NCI-H1105 (cell line): Measurements from ENCODE around the gene SLC6A4.
"Not testable (repeated sequence)": the region's sequence is repeated elsewhere in the genome, so short reads cannot be mapped to it uniquely, and the experiment has no call there.

ENCODE experiments used
- DNase-seq: peaks from one replicate; lab custom pipeline; 2025; lab: John Stamatoyannopoulos, UW

SLC6A4 gene

DNA sequence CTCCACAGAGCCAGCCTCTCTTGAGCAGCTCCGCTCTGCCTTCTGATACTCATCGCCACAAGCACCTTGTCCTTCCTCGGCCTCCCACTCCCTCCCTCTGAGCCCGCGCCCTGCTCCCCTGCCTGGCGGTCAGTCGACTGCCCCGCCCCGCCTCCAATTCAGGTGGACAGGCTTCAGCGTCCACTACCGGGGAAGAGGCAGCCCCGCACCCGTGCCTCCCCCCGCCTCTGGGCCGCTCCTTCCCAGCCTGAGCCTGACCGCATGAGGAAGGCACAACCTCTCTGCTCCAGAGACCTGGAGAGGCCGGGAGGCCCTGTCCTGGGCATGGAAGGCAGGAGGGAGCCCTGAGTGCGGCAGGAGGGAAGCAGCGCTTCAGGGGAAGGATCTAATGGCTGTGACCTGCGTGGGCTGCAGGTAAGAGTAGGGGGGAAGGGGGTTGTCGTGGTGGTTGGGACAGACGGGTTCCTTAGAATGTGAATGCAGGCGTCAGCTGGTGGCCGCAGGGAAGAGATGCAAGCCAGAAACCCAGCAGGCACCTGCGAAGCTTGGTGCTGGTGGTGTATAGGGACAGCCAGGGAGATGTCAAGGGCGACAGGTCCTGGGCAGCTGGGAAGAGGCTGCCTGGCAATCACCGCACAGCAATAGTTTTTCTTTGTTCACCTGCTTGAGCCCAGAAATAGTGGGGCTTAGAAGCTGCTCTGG is 3.0 kb upstream of the SLC6A4 start:
- DNase-seq: no peak

DNA sequence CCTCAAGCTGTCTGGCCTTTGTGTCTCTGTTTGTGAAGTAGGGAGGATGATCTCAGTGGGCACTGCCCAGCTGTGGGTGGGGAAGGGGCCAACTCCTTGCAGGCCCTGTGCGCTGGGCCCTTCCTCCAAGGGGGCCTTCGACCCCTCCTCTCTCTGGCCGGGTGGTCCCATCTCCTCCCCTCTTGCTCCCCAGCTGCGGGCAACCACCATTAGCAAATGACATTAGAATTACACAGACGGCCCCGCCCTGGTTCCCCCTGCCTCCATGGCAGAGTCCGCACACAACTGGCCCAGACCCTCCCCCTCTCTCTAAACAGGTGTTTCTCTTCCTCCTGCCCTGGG is 2.5 kb upstream of the SLC6A4 start:
- no peak for DNase-seq

DNA sequence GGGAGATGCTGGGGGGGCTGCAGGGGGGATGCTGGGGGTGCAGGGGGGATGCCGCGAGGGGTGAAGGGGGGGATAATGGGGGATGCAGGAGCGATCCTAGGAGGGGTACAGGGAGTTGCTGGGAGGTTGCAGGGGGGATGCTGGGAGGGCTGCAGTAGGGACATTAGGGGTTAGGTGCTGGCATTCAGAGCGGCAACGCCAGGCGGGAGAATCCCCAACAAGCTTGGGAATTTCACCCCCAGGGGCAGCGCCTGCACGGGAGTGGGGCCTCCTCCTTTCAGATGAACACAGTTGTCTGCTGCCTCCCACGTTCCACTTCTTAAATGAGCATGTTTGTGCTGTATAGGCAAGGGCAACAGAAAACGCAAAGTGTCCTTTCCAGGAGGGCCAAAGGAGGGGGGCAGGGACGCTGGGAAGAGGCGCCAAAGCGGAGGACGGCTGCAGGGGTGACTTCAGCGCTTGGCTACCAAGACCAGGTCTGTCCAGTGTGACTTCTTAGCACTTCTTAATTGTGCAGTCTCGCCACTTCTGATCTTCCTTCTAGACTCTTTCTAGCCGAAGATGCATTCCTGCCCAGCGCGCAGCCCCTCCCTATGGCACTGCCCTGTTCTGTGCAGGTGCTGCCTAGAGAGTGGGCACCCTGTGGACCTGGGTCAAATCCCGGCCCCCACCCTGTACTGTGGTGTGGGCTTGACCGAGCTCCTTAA is 2.0 kb upstream of the SLC6A4 start:
- DNase-seq: no peak

DNA sequence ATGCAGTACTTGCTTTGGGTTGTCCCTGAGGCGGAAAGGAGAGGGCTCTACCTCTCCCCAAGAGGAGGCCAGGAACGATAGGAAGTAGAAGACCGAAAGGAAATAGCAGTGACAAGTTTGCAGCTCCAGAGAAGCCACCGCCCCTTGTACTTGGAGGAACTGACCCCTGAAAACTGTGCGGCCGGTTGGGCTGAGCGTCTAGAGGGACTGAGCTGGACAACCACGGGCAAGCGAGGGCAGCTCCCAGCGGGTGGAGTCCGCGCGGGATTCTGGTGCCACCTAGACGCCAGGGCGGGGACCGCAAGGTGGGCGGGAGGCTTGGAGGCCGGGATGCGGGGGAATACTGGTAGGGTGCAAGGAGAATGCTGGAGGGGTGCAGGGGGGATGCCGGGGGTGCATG is 1.3 kb upstream of the SLC6A4 start:
- no peak for DNase-seq

DNA sequence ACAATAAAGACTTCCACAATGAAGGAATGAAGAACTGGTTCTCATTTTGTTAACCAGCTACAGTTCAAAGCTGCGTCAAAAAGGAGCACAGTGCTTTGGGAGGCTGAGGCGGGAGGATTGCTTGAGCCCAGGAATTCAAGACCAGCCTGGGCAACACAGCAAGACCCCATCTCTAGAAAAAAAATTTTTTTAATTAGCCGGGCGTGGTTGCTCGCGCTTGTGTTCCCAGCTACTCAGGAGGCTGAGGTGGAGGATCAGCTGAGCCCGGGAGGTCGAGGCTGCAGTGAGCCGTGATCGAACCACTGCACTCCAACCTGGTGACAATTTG is 764 bp upstream of the SLC6A4 start:
- DNase-seq: no peak

- no peak for DNase-seq
Observed at GRCh38 chr17:30234964-30235363, 533 bp downstream of the SLC6A4 start.

DNA sequence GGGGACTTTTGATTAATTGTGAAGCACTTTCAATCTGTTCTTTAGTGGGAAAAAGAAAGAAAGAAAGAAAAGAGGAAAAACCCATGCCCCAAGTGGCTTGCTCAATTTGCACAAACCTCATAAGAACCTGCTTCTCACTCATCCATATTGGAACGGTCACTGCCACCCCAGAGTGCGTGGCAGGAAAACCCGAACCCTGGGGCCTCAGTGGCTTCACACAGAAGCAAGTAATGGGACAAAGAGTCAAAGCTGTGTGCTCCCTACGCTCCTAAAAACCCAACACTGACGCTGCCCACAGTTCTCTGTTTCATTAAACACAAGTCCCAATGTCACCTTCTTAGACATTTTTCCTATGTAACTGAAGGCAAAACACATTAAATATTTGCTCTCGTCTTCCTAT is 1.2 kb downstream of the SLC6A4 start:
- no peak for DNase-seq

GRCh38 chr17:30232824-30233427 is 2.6 kb downstream of the SLC6A4 start:
- DNase-seq: no peak

GRCh38 chr17:30232015-30232823 is 3.3 kb downstream of the SLC6A4 start:
- no peak for DNase-seq

DNA sequence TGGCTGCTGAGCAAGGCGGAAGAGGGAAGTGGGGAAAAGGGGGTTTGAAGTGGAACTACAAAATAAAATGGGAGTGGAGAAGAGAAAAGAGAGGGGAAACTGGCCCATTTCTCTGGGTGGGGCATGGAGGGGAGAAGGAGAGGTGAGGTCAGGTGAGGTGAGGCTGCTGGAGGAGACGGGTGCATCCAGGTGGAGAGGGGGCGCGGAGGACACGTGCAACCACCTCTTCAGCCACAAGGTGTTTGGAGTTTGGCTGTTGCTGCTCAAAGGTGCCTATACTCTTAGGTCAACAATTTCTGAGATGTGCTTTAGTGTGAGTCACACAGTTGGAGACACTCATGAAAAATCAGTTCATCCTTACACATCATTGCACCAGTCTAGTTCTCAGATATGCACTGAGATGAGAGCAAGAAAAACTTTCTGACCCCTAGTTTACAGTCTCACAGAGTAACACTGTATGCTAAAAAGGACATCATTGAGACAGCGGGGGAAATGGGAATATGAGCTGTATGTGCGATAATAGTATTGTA is 4.8 kb downstream of the SLC6A4 start:
- DNase-seq: no peak

GRCh38 chr17:30230009-30230408 is 5.5 kb downstream of the SLC6A4 start:
- DNase-seq: not testable (repeated sequence)

- no peak for DNase-seq
Observed at GRCh38 chr17:30229012-30229411, 6.5 kb downstream of the SLC6A4 start.

DNA sequence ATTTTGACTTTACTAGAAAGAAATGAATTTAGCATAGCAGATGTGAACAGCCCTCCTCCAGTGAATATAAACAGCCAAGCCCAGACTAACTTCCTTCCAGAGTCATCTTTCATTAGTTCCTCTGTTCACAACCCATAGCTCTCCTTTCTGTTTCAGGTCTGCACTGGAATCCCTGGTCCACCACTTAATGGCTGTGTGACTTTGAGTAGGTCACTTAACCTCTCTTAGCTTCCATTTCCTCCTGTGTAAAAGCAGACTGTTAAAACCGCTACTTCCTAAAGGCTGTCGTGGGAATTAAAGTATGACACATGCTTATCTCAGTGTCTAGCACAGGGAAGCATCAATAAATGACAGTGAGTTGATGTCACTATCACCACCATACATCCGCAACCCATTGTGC is 7.5 kb downstream of the SLC6A4 start:
- DNase-seq: no peak

- DNase-seq: no peak
Observed at GRCh38 chr17:30226878-30227277, 8.6 kb downstream of the SLC6A4 start.

DNA sequence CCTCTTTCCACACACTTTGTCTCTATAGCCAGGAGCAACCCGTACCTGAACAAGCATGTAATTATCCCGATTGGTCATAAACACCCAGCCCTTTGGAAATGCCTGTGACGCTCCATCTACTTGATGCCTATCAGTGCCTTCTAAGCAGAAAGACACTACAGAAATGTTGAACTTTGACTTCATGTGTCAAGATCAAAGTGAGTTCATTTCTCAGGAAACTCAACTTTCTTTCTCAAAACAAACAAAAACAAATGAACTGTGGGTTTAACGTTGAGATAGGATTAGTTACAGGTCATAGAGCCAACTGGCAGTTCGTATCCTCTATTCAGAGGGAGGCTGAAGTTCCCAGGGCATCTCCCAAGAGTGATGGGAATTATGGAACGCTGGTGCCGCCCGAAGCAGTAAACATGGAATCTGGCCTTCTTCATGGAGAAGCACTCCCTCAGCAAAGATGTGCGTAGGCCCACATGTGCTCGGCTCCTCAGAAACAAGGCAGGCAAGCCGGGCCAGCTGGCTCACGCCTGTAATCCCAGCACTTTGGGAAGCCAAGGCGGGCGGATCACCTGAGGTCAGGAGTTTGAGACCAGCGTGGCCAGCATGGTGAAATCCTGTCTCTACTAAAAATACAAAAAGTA is 9.5 kb downstream of the SLC6A4 start:
- DNase-seq: no peak

- no peak for DNase-seq
Observed at GRCh38 chr17:30225112-30225511, 10.4 kb downstream of the SLC6A4 start.

DNA sequence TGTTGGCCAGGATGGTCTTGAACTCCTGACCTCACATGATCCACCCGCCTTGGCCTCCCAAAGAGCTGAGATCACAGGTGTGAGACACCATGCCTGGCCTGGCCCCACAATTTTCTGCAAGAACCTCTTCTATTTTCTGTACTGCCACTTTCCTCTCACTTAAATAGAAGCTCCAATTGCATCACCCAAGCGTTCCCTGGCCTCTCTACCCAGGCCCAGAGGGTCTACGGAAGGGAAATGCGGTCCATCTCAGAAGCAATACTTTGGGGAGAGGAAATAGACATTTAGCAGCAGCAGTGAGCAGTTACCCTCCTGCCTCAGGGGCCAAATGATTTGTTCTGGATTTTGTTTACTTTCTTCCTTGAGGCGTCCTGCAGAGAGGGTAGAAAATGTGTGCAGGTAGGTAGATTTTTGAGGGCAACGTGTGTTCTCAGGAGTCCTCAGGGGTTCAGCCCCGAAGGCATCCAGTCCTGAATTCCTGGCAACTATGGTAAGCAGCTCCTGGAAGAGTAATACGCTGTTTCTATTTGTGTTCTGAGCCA is 11.0 kb downstream of the SLC6A4 start:
- DNase-seq: no peak

GRCh38 chr17:30222721-30223175 is 12.7 kb downstream of the SLC6A4 start:
- DNase-seq: no peak

DNA sequence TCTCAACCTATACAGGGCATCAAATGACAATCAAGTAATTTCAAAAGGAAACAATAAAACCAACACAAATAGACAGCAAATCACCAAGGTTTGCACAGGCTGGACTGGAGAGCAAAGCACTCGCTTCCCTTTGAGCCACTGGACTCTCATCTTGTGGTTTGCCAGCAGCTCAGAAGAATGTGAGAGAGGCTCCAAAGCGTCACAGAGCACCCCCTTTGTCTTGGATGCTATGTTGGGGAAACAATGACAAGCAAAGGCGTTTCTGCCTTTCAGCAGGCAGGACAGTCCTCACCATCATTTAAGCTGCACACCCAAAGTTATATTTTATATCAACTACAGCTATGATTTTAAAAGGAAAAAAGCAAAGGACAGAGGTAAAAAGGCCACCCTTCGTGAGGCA is 13.2 kb downstream of the SLC6A4 start:
- DNase-seq: no peak

DNA sequence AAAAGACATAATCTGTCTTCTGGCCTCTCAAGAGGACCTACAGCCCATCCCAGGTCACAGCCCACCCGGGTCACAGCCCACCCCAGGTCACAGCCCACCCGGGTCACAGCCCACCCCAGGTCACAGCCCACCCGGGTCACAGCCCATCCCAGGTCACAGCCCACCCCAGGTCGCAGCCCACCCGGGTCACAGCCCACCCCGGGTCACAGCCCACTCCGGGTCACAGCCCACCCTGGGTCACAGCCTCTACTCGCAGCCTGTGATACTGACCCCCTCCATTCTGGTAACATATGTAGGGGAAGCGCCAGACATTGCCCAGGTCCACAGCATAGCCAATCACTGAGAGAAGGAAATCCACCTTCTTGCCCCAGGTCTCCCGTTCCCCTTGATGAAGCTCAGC is 14.2 kb downstream of the SLC6A4 start:
- DNase-seq: no peak

DNA sequence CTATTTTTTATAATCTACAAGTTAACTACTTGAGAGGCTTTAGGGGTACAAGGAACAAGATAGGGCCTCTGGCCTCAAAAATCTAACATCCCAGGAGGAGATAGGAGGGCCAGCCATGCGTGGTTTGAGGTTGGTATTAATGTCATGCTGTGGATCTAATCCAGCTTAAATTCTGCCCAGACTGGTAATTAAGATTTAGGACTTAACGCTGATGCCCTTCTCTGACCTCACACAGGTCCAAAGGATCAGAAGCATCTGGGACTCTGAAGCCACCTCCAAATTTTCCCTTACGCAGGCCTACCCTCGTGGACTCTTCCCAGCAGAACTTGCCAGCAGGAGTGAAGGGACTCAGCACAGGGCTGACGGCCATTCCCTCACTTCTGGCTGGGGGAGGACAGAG is 15.1 kb downstream of the SLC6A4 start:
- DNase-seq: no peak

- no peak for DNase-seq
Observed at GRCh38 chr17:30219833-30220232, 15.7 kb downstream of the SLC6A4 start.
